Cardiac septum (tissue), 1 donor: Measurements from ENCODE around the gene SNED1. TPM values are rescaled to one million over a fixed set of nuclear protein-coding genes. Genes with fewer than 3 reads are reported as not detected.

Experiments
- DNase-seq: peaks from one replicate; pipeline ENCODE4 v3.0.0-alpha.2; 2020; ENCODE audit warnings: low spot score
- intact Hi-C: fragments of 100-400 bp; cut with DNase I; formaldehyde crosslinking; loops from one replicate; pipeline ENCODE4 v1.14.0; 2022
- total RNA-seq: library from RNA; stranded (reverse); fragmentation: NEBNext Ultra II Directional; extraction: Animal tissue kit (Norgen Biotek cat#: 25700); gene quantifications from one replicate; pipeline ENCODE4 v1.2.1, GENCODE V29; 2021
- donor health status: DM: no; HTN: no; CAD: no.

Gene SNED1
- total RNA-seq, 1 donor from 2014 or later, result 9.7 TPM

GRCh38 chr2:241109210-241110088, 111.0 kb downstream of the SNED1 start:
- intact Hi-C loops, result no loop called here
- no peak for DNase-seq

- intact Hi-C loops, result no loop called here
- no peak for DNase-seq
These were observed 111.7 kb downstream of the SNED1 start for GRCh38 chr2:241110089-241110606.

GRCh38 chr2:241110607-241111439, 112.4 kb downstream of the SNED1 start:
- intact Hi-C loops, result no loop called here
- DNase-seq, result no peak

GRCh38 chr2:241111440-241111805, 113.0 kb downstream of the SNED1 start:
- no peak for DNase-seq
- intact Hi-C loops, result no loop called here

GRCh38 chr2:241112046-241112445, 113.6 kb downstream of the SNED1 start:
- DNase-seq, result no peak
- intact Hi-C loops, result no loop called here

- intact Hi-C loops, result no loop called here
- DNase-seq, result no peak
These were observed 114.2 kb downstream of the SNED1 start for GRCh38 chr2:241112592-241112991.

- intact Hi-C loops, result no loop called here
- DNase-seq, result no peak
These were observed 116.4 kb downstream of the SNED1 start for GRCh38 chr2:241114836-241115235.

GRCh38 chr2:241115361-241115760, 116.9 kb downstream of the SNED1 start:
- intact Hi-C loops, result no loop called here
- DNase-seq, result no peak

- DNase-seq, result no peak
- intact Hi-C loops, result no loop called here
These were observed 118.5 kb downstream of the SNED1 start for GRCh38 chr2:241116606-241117560.

- intact Hi-C loops, result no loop called here
- DNase-seq, result no peak
These were observed 120.5 kb downstream of the SNED1 start for GRCh38 chr2:241118737-241119505.

- DNase-seq, result no peak
- intact Hi-C loops, result no loop called here
These were observed 122.0 kb downstream of the SNED1 start for GRCh38 chr2:241120440-241120839.

- intact Hi-C loops, result no loop called here
- no peak for DNase-seq
These were observed 122.6 kb downstream of the SNED1 start for GRCh38 chr2:241121008-241121407.

GRCh38 chr2:241122376-241123002, 124.1 kb downstream of the SNED1 start:
- DNase-seq, result peak; percentile 57
- intact Hi-C loops, result no loop called here

- intact Hi-C loops, result no loop called here
- peak; percentile 53 for DNase-seq
These were observed 125.6 kb downstream of the SNED1 start for GRCh38 chr2:241123816-241124536.

- intact Hi-C loops, result no loop called here
- DNase-seq, result no peak
These were observed 127.2 kb downstream of the SNED1 start for GRCh38 chr2:241125626-241126025.

GRCh38 chr2:241126201-241126611, 127.8 kb downstream of the SNED1 start:
- DNase-seq, result peak; percentile 69
- intact Hi-C loops, result no loop called here

- DNase-seq, result peak; percentile 39
These were observed 128.4 kb downstream of the SNED1 start for GRCh38 chr2:241126771-241127202.

GRCh38 chr2:241128266-241128665, 129.8 kb downstream of the SNED1 start:
- intact Hi-C loops, result no loop called here
- DNase-seq, result no peak

More at GRCh38 chr2:241126771-241127202, 128.4 kb downstream of the SNED1 start:
- intact Hi-C loops, result no loop called here
